AG09309 (cell line): ENCODE data around the gene SASH1.
A peak's percentile ranks its signal among the peaks of the same experiment; 100 is the strongest.
"Not testable (repeated sequence)": the region's sequence is repeated elsewhere in the genome, so short reads cannot be mapped to it uniquely, and the experiment has no call there.

Experiments used
- DNase-seq: peaks from one replicate; pipeline ENCODE4 v3.0.0-alpha.2; 2010; ENCODE audit warnings: low read depth
- H3K4me3 ChIP-seq: 2 replicates; pipeline ENCODE4 v1.5.1; 2011; ENCODE audit warnings: mild to moderate bottlenecking, low read depth, low read length, moderate library complexity; ENCODE audit not compliant: control insufficient read depth
- TF ChIP-seq, protein P1 (sequence below): IDR thresholded peaks from 2 replicates; pipeline ENCODE4 v1.5.1; 2011; ENCODE audit warnings: mild to moderate bottlenecking, low read depth, low read length, inconsistent platforms; ENCODE audit not compliant: insufficient read depth, control insufficient read depth; ENCODE audit errors: missing control alignments

The SASH1 gene

GRCh38 chr6:148573922-148574321, 231.3 kb downstream of the SASH1 start:
- H3K4me3 ChIP-seq: no peak overlapping the region
- TF ChIP-seq, protein P1, sequence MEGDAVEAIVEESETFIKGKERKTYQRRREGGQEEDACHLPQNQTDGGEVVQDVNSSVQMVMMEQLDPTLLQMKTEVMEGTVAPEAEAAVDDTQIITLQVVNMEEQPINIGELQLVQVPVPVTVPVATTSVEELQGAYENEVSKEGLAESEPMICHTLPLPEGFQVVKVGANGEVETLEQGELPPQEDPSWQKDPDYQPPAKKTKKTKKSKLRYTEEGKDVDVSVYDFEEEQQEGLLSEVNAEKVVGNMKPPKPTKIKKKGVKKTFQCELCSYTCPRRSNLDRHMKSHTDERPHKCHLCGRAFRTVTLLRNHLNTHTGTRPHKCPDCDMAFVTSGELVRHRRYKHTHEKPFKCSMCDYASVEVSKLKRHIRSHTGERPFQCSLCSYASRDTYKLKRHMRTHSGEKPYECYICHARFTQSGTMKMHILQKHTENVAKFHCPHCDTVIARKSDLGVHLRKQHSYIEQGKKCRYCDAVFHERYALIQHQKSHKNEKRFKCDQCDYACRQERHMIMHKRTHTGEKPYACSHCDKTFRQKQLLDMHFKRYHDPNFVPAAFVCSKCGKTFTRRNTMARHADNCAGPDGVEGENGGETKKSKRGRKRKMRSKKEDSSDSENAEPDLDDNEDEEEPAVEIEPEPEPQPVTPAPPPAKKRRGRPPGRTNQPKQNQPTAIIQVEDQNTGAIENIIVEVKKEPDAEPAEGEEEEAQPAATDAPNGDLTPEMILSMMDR: no peak
- DNase-seq: no peak

DNA sequence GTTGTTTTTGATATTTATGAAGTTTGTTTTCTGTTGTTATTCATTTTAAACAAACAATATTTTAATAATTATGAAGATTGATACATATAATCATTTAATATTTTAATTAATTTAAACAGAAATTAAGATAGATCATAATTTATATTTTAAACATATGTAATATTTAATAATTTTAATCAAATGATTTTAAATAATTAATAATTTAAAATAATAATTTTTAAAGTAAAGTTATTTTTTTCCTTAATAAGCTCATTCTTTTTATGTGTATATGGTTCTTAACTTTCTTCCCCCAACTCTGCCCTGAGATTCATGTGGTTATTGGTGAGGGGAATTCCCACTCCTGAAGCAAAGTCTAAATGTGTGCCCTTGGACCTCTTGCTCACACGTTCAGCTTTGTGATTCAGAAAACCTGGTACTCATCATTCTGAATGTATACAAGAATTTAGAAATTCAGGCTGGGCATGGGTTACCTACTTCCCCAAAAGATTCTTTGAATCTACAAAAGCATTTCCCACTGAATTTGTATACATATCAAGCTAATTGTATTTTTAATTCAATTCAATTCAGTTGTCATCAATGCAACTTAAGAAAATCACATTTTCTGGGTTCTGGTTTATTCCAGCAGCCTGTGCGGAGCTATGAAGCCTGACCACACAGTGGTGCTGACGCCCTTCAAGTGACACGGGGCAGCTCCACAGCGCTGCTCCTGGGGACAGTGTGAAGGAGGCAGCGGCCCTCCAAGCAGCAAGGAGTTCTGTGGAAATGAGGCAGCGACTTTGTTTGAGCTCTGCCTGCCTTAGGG, 235.2 kb downstream of the SASH1 start:
- peak; percentile 52 for DNase-seq
- H3K4me3 ChIP-seq: no peak overlapping the region
- TF ChIP-seq, protein P1: peak; percentile 97

GRCh38 chr6:148578489-148578814, 235.8 kb downstream of the SASH1 start:
- H3K4me3 ChIP-seq: no peak overlapping the region
- TF ChIP-seq, protein P1: no peak
- DNase-seq: no peak

DNA sequence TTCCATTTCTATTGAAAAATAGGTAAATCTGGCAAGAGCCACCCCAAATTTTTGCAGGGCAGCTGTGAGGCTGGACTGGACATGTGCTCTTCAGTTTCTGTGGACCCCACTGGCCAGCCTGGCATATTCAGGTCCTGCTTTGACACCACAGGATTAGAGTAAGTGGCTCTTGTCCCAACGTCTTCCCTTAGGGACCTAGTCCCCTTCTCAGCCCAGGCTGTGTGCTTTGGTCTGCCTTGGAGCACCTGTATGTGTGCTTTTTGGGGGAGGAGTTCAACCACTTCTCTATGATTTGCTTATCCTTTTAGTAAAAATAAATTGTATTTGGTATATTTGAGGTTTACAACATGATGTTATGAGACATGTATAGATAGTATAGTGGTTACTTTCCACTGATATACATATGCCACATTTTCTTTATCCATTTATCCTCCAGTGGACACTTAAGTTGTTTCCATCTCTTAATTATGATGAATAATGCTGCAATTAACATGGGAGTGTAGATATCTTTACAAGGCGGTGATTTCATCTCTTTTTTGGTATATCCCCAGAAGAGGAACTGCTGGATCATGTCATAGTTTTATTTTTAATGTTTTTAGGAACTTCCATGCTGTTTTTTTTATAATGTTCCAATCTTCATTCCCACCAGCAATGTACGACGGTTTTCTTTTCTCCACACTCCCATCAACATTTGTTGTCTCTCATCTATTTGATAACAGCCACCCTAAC, 236.4 kb downstream of the SASH1 start:
- DNase-seq: no peak
- TF ChIP-seq, protein P1: no peak
- no peak overlapping the region for H3K4me3 ChIP-seq

- TF ChIP-seq, protein P1: no peak
- H3K4me3 ChIP-seq: no peak overlapping the region
- no peak for DNase-seq
These were observed 237.8 kb downstream of the SASH1 start for GRCh38 chr6:148580442-148580841.

DNA sequence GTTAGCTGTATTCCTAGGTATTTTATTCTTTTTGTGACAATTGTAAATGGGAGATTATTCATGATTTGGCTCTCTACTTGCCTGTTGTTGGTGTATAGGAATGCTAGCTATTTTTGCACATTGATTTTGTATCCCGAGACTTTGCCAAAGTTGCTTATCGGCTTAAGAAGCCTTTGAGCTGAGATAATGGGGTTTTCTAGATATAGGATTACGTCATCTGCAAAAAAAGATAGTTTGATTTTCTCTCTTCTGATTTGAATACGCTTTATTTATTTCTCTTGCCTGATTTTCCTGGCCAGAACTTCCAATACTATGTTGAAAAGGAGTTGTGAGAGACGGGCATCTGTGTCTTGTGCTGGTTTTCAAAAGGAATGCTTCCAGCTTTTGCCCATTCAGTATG, 241.0 kb downstream of the SASH1 start:
- TF ChIP-seq, protein P1: no peak
- DNase-seq: no peak

DNA sequence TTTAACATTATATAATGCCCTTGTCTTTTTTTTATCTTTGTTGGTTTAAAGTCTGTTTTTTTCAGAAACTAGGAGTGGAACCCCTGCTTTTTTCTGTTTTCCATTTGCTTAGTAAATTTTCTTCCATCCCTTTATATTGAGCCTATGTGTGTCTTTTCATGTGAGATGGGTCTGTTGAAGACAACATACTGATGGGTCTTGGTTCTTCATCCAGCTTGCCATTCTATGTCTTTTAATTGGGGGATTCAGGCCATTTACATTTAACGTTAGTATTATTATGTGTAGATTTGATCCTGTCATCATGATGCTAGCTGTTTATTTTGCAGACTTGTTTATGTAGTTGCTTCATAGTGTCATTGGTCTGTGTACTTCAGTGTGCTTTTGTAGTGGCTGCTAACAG, 243.0 kb downstream of the SASH1 start:
- not testable (repeated sequence) for H3K4me3 ChIP-seq, DNase-seq

More for the DNA sequence above, 241.0 kb downstream of the SASH1 start:
- no peak overlapping the region for H3K4me3 ChIP-seq
